ENCODE data around the gene MRPS26. TPM values are rescaled to one million over a fixed set of nuclear protein-coding genes. Genes with fewer than 3 reads are reported as not detected.

Gene MRPS26
- total and polyA plus RNA-seq, 4 donors, result 24.1 to 91.1 (median 74.0) TPM

DNA sequence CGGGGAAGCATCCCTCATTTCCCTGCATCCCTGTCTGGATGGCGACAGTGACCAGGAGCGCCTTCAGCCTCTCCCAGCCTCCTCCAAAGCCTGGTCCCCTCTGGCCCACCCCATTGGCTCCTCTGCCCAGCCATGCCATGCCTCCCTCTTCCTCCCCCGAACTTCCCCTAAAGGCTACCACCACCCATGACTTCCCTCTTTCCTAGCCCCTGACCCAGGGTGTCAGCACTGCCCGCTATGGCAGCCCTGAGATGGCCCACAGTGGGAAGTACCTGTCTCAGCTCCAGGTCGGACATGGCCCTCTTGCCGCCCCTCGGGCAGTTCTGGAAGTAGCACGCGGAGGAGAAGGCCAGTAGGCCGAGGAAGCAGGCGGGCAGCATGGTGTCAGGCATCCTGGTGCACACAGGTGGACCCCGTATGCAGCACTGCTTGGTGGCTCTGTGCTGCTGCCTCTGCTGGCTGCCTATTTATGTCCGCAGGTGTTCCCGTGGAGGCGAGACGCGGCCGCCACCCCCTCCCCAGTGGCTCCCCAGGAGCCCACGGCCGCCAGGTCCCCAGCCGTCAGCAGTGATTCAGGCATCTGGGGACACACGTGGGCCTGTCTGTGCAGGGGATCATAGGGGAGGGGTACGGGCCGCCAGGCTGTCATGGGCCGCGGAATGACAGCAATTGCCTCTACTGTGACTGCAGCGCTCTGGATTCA is 38.6 kb downstream of the MRPS26 start, which contains the start of gene AVP:
TSS of gene AVP (minus strand) at position 442 of the 703 bp plus-strand sequence. CDS start at position 392, 50 bp downstream.
- WGBS (ENCODE audit: insufficient coverage), result 79% methylated on average over 28 of the region's 28 CpGs
- Histone ChIP-seq H3K4me1 (ENCODE audit: control insufficient read depth, insufficient read depth, low read length) (peaks cover 8% of the 10 kb centered on the region), H3K36me3 (ENCODE audit: control insufficient read depth, insufficient read depth, low read length) (no peaks in the 10 kb centered on the region), H3K4me3 (ENCODE audit: low read depth, low read length) (no peak within 1 kb of the TSS), H3K27ac (ENCODE audit: low read depth, low read length) (no peak within 1 kb of the TSS), H3K27me3 (ENCODE audit: control insufficient read depth, insufficient read depth, low read length) (peaks cover 34% of the 10 kb centered on the region), H3K9me3 (ENCODE audit: control insufficient read depth, insufficient read depth, low read length) (no peaks in the 10 kb centered on the region)
- DNase-seq (ENCODE audit: low read depth in 4 of 6, low spot score in 6 of 6), result no peak

DNA sequence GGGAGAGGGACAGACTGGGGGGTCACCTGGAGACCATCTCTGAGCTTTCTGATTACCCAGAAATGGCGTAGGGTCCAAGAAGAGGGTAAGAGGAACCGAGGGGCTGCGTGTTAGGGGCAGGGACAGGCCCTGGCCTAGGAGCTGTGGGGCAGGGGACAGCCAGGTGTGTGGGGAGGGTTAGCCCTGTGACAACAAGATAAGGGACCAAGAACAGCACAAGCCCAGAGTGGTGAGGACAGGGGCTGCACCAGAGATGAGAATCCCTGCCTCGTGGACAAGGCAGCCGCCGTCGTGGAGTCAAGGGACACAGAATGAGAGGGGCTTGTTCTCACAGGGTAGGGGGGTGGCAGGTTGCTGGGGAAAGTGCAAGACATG is 39.1 kb downstream of the MRPS26 start:
- no peak overlapping the region for H3K27ac ChIP-seq (ENCODE audit: low read depth, low read length)

DNA sequence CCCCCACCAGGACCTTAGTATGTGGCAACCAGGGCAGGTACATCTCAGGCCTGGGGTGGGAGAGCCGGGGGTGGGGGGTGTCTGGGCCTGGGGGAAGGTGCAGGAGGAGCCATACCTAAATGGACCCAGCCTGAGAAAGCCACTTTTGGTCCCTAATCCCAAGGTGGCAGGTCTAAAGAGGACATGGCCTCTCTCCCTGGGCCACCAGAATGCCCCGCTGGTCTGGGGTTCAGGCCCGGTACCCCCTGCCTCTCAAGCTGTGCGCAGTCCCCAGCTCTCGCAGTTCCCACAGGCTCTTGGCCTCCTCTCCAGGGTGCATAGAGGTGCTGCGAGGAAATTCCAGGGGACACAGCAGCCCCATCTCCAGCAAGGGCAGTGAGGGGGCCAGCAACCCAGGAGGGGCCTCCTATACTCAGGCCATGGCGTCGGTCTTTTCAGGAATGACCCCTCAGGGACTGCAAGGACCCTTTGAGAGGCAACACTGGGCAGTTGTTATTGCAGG is 39.8 kb downstream of the MRPS26 start:
- Histone ChIP-seq H3K27ac (ENCODE audit: low read depth, low read length) (no peak overlapping the region), H3K4me1 (ENCODE audit: control insufficient read depth, insufficient read depth, low read length) (peaks cover 8% of the 10 kb centered on the region), H3K27me3 (ENCODE audit: control insufficient read depth, insufficient read depth, low read length) (peaks cover 37% of the 10 kb centered on the region), H3K9me3 (ENCODE audit: control insufficient read depth, insufficient read depth, low read length) (no peaks in the 10 kb centered on the region), H3K36me3 (ENCODE audit: control insufficient read depth, insufficient read depth, low read length) (no peaks in the 10 kb centered on the region), H3K4me3 (ENCODE audit: low read depth, low read length) (no peak overlapping the region)
- WGBS (ENCODE audit: insufficient coverage), result 92% methylated on average over 8 of the region's 8 CpGs
- DNase-seq (ENCODE audit: low read depth in 4 of 6, low spot score in 6 of 6), result no peak

More for the DNA sequence above, 39.1 kb downstream of the MRPS26 start:
- Histone ChIP-seq H3K9me3 (ENCODE audit: control insufficient read depth, insufficient read depth, low read length) (no peaks in the 10 kb centered on the region), H3K4me1 (ENCODE audit: control insufficient read depth, insufficient read depth, low read length) (peaks cover 8% of the 10 kb centered on the region), H3K36me3 (ENCODE audit: control insufficient read depth, insufficient read depth, low read length) (no peaks in the 10 kb centered on the region), H3K4me3 (ENCODE audit: low read depth, low read length) (no peak overlapping the region), H3K27me3 (ENCODE audit: control insufficient read depth, insufficient read depth, low read length) (peaks cover 34% of the 10 kb centered on the region)
- 88% methylated on average over 5 of the region's 7 CpGs for WGBS (ENCODE audit: insufficient coverage)
- DNase-seq (ENCODE audit: low read depth in 4 of 6, low spot score in 6 of 6), result no peak

DNA sequence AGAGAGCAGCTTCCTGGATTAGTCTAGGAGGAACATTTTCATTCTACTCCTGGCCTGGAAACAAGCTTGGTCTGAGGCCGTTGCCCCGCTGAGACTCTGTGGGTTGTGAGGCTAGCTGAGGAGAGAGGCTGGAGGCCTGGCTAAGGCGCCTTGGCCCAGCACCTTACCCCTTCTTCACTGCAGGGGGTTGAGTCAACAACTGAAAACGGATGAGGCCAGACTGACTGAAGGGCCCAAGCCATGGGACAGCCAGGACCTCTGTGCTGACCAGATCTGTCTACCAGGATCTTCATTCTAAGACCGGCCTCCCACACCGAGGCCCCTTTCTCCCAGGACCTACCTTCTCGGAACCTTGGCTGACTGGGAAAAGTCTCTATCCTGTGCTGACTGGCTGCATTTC is 42.2 kb downstream of the MRPS26 start:
- no peak for DNase-seq (ENCODE audit: low read depth in 4 of 6, low spot score in 6 of 6)
- no peaks in the 10 kb centered on the region for H3K9me3 ChIP-seq (ENCODE audit: control insufficient read depth, insufficient read depth, low read length)
- WGBS (ENCODE audit: insufficient coverage), result 71% methylated on average over 4 of the region's 7 CpGs
- peaks cover 27% of the 10 kb centered on the region for H3K27me3 ChIP-seq (ENCODE audit: control insufficient read depth, insufficient read depth, low read length)
- no peak overlapping the region for H3K27ac ChIP-seq (ENCODE audit: low read depth, low read length)
- H3K4me1 ChIP-seq (ENCODE audit: control insufficient read depth, insufficient read depth, low read length), result peaks cover 6% of the 10 kb centered on the region
- no peak overlapping the region for H3K4me3 ChIP-seq (ENCODE audit: low read depth, low read length)
- H3K36me3 ChIP-seq (ENCODE audit: control insufficient read depth, insufficient read depth, low read length), result no peaks in the 10 kb centered on the region

DNA sequence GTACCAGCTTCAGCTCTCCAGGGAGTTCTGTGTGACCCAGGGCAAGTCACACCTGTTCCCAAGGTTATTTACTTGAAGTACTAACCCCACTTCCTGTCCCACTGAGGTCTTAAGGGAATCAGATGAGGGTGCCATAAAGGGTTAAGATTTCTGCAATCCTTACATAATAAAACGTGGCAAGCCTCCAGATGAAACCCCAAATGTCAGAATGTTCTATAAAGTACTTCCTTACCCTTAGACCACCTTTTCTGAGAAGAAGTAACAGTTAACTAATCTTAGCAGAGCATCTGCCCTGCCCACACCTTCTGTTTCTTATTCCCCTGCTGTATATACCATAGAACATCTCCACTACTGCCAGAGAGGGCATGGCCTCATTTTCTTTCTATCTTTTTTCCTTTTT is 44.7 kb downstream of the MRPS26 start:
- H3K4me1 ChIP-seq (ENCODE audit: control insufficient read depth, insufficient read depth, low read length), result peaks cover 7% of the 10 kb centered on the region
- H3K27ac ChIP-seq (ENCODE audit: low read depth, low read length), result no peak overlapping the region
- no peaks in the 10 kb centered on the region for H3K36me3 ChIP-seq (ENCODE audit: control insufficient read depth, insufficient read depth, low read length)
- no peak overlapping the region for H3K4me3 ChIP-seq (ENCODE audit: low read depth, low read length)
- no peak for DNase-seq (ENCODE audit: low read depth in 4 of 6, low spot score in 6 of 6)
- WGBS (ENCODE audit: insufficient coverage), result no CpG with 5 or more reads among the region's 1 CpG
- peaks cover 20% of the 10 kb centered on the region for H3K27me3 ChIP-seq (ENCODE audit: control insufficient read depth, insufficient read depth, low read length)
- H3K9me3 ChIP-seq (ENCODE audit: control insufficient read depth, insufficient read depth, low read length), result no peaks in the 10 kb centered on the region

DNA sequence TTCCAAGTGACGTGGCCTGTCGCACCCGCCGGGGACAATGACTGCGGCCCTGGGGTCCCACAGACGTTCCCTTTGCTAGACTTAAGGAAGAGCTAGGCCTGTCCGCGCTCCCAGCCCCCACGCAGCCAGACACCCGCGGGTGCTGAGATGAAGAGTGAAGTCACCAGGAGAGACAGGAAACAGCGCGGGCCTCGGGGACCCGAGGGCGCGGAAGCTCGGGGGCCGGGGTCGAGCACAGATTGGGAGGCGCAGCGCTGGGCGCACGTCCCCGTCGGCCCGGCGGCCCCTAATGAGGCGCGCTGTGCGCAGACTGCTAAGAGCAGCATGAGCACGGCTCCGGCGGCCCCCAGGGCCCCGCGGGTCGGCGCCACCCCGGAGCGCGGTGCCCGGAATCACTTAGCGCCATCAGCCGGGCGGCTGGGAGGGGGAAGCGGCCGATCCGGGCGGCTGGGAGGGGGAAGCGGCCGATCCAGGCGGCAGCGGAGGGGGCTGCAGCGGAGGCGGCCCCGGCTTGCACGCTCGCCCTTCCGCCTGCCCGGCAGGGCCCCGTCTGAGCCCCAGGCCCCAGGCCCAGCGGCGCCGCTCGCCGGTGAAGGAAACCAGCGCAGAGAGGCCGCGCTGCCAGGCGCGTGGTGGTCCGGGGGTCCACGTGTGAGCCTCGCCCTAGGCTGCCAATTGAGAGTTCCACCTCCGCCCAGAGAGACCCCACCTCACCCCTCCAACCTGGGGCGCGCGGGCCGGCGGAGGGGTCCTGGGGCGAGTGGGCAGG is 46.9 kb downstream of the MRPS26 start:
- peaks cover 7% of the 10 kb centered on the region for H3K4me1 ChIP-seq (ENCODE audit: control insufficient read depth, insufficient read depth, low read length)
- H3K27ac ChIP-seq (ENCODE audit: low read depth, low read length), result no peak overlapping the region
- WGBS (ENCODE audit: insufficient coverage), result 6% methylated on average over 74 of the region's 81 CpGs
- DNase-seq (ENCODE audit: low read depth in 4 of 6, low spot score in 6 of 6), result peak in 3 of 6 donors; percentile 7 to 40 (median 9)
- H3K9me3 ChIP-seq (ENCODE audit: control insufficient read depth, insufficient read depth, low read length), result no peaks in the 10 kb centered on the region
- H3K27me3 ChIP-seq (ENCODE audit: control insufficient read depth, insufficient read depth, low read length), result peaks cover 20% of the 10 kb centered on the region
- no peaks in the 10 kb centered on the region for H3K36me3 ChIP-seq (ENCODE audit: control insufficient read depth, insufficient read depth, low read length)
- H3K4me3 ChIP-seq (ENCODE audit: low read depth, low read length), result no peak overlapping the region

- Histone ChIP-seq H3K36me3 (ENCODE audit: control insufficient read depth, insufficient read depth, low read length) (no peaks in the 10 kb centered on the region), H3K27me3 (ENCODE audit: control insufficient read depth, insufficient read depth, low read length) (peaks cover 20% of the 10 kb centered on the region), H3K9me3 (ENCODE audit: control insufficient read depth, insufficient read depth, low read length) (no peaks in the 10 kb centered on the region), H3K4me3 (ENCODE audit: low read depth, low read length) (no peak overlapping the region), H3K4me1 (ENCODE audit: control insufficient read depth, insufficient read depth, low read length) (peaks cover 7% of the 10 kb centered on the region), H3K27ac (ENCODE audit: low read depth, low read length) (no peak overlapping the region)
- WGBS (ENCODE audit: insufficient coverage), result 74% methylated on average over 9 of the region's 10 CpGs
- no peak for DNase-seq (ENCODE audit: low read depth in 4 of 6, low spot score in 6 of 6)
Observed at GRCh38 chr20:3093861-3094361, 48.1 kb downstream of the MRPS26 start.

- H3K4me3 ChIP-seq (ENCODE audit: low read depth, low read length), result no peak overlapping the region
- H3K27me3 ChIP-seq (ENCODE audit: control insufficient read depth, insufficient read depth, low read length), result peaks cover 20% of the 10 kb centered on the region
- WGBS (ENCODE audit: insufficient coverage), result 91% methylated on average over 8 of the region's 13 CpGs
- H3K36me3 ChIP-seq (ENCODE audit: control insufficient read depth, insufficient read depth, low read length), result no peaks in the 10 kb centered on the region
- H3K27ac ChIP-seq (ENCODE audit: low read depth, low read length), result no peak overlapping the region
- H3K4me1 ChIP-seq (ENCODE audit: control insufficient read depth, insufficient read depth, low read length), result peaks cover 7% of the 10 kb centered on the region
- no peak for DNase-seq (ENCODE audit: low read depth in 4 of 6, low spot score in 6 of 6)
- no peaks in the 10 kb centered on the region for H3K9me3 ChIP-seq (ENCODE audit: control insufficient read depth, insufficient read depth, low read length)
Observed at GRCh38 chr20:3094848-3095629, 49.2 kb downstream of the MRPS26 start.
